ENCODE measurements around the gene COL20A1.
"Not testable (repeated sequence)": the region's sequence is repeated elsewhere in the genome, so short reads cannot be mapped to it uniquely, and the experiment has no call there.

The COL20A1 gene

DNA sequence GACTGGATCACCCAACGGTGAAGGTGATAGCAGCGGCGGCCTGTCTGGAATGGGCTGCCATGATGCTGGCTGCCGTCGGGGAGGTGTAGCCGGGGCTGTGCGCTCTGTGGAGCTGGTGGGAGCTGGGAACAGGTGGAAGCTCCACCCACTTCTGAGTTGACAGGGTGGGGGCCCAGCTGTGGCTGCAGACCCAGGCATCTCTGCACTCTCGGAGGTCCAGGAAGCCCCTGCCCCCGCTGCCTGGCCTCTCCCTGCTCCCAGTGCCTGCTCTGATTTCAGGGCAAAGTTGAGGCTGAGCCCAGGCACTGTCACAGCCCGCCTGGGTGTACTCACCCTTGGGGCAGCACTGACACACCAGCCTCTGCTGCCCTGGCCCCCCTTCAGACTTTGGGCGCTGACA lies 86.3 kb downstream of the COL20A1 start:
- FAIRE-seq, result no peak

GRCh38 chr20:63379872-63380271 lies 86.9 kb downstream of the COL20A1 start:
- not testable (repeated sequence) for FAIRE-seq

DNA sequence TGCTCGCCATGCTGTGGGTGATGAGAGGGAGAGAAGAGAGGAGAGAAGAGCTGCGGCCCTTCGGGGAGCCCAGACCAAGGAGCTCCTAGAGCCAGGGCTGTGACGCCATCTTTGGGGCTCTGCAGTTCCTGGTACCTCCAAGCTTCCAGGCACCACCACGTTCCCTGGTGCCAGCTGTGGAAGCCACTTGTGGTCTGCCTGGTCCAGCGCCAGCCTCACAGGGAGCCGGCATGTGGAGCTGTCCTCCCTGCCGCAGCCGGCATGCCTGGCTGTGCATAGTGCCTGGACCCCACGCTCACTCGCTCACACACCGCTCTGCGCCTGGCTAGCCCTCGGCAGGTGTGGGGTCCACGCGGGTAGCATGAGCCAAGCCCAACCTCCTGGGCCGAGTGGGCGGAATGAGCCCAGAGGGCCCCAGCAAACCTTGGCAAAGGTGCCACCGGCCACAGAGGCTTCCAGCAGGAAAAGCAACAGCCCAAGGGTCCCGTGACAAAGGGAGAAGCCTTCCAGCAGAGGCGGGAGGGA lies 87.4 kb downstream of the COL20A1 start:
- no peak for FAIRE-seq

GRCh38 chr20:63381781-63382431 lies 88.9 kb downstream of the COL20A1 start:
- no peak for FAIRE-seq

- FAIRE-seq, result no peak
Measured at GRCh38 chr20:63382551-63383300, 89.7 kb downstream of the COL20A1 start.

DNA sequence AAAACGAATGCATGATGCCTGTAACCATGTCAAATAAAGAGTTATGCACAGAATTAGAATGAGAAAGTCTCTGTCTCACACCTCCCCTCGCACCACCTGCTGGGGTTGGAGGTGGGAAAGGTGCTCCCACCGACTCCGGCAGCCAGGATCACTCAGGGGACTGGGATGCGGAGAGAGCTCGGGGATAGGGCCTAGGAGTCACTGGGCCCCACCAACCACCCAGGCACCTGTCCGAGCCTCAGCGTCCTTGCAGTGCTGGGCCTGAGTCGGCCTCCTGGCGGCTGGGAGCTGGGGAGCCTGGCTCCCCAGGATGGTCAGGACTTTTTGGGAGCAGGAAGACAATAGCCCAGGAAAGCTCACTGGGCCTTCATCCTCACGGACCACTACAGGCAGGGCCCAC lies 90.6 kb downstream of the COL20A1 start:
- no peak for FAIRE-seq

GRCh38 chr20:63384336-63384735 lies 91.3 kb downstream of the COL20A1 start:
- no peak for FAIRE-seq

Data from endometrium (tissue), 2 donors.